ENCODE results near the gene KCNH1.

KCNH1 gene

DNA sequence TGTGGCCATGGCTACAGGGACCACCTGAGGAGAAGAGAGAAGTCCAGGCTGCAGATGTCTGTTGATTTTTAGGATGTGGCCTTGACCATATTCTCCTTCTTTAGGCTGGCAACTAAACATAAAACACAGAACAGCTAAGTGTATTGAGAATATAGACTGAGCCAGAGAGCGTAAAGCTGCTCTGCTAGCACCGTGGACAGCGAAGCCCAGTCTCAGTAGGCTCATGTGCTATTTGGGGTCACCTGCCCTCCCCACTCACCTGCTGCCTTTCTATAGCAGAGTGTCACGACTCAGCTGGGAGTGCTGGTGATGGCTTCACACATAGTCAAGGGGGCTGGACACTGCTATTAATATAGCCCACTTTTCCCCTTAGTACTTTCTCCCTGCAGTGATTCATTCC lies 278.5 kb downstream of the KCNH1 start:
- no peak for DNase-seq

- DNase-seq, result no peak
Observed at GRCh38 chr1:210853276-210853675, 280.7 kb downstream of the KCNH1 start.

GRCh38 chr1:210850556-210850955 lies 283.4 kb downstream of the KCNH1 start:
- DNase-seq, result no peak

DNA sequence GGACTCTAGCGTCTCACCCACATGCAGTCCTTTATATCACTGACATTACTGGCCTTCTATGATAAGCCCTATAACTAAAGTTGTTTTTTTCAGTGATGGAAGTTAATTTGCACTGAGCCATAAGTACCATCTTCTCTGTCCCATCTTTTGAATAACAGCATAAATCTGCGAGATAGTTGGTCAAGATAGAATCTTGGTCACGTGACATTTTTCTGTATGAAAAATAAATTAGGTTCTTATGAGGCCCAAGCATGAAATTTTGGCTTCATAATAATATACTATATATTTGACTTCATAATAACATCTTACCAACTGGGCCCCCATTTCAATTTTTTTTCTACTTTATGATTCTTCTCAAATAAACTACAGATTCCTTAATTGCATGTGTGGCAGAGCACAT lies 285.5 kb downstream of the KCNH1 start:
- no peak for DNase-seq

- DNase-seq, result no peak
Observed at GRCh38 chr1:210841926-210842625, 291.9 kb downstream of the KCNH1 start.

DNA sequence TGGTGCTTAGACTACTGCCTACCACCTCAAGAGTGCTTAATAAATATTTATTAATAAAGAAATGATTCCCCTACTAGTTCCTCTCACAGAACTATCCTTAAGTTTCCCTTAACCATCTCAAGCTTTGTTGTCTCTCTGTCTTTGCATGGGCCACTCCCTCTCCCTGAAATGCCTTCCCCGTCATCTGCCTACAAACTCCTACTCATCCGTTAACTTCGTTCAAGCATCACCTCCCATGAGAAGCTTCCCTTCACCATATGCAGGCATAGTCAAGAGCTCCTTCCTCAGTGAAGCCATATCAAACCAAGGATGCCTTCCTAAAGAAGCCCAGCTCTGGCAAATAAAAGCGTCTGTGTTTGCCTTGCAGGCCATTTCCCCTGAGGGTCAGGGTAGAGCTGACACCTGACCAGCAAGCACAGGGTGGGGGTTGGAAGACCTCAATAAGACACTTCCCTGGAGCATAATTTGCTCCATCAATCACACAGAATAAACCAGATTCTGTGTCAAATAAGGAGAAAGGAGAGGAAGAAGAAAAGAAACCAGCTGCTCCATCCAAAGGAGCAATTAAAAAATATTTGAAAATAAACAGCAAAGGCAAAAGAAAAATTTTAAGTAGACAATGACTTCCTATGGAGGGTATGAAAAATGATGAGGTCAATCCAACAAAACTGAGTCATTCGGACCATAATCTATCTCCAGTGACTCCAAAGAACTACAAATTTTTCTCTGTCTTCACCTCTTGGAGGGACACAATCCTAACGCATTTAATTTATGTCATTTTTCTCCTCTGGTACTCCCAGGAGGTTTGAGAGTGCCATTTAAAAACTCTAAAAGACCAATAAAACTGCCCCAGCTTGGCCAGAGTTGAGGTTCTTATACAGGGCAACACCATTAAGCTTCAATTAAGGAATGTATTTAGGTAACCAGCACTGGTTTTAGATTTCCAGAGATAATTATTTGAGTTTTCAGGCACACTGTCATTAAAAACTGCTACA lies 303.6 kb downstream of the KCNH1 start:
- no peak for DNase-seq

DNA sequence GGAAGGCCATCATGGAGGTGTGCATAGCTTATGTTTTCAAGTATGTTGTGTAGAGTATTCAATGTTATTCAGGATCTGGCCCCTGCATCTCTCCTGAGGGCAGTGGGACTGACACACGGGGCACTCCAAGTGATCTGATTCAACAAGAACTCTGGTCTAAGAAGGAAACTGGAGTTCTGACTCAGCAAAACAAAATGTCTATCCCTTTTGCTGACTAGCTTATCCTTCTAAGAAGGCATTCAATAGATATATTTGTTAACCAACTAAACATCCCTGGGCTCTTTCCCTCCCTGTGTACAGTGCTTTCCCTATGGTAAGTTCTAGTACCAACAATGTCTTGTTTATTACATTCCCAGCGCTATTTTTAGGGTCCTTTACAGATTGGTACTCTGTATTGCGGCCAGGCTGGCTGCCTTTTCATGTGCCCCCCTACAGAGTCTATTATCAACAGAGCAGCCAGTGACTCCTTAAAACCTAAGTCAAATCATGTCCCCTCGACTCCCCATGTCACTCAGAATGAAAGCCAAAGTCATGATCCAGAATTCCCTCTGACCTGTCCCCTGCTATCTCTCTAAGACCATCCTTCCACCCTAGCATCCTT lies 304.9 kb downstream of the KCNH1 start:
- no peak for DNase-seq

- no peak for DNase-seq
Observed at GRCh38 chr1:210827481-210827880, 306.5 kb downstream of the KCNH1 start.

GRCh38 chr1:210826686-210827085 lies 307.3 kb downstream of the KCNH1 start:
- DNase-seq, result no peak

DNA sequence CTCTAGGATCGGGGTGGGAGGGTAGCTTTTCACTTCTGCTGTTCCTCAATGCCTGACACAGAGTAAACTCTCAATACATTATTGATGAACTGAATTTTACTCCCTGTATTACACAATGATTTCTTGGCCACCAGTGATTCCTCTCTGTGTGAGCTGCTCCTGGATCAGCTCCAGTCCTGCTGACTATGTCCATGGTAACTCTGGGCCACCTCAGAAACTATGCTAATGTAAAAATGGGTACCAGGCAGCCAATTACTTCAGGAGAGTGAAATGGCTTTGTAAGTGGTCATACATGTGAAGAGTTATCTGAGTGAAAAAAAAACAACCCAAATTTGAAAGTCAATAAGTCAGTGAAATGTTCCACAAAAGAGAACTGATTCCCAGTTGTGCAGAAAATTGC lies 311.0 kb downstream of the KCNH1 start:
- no peak for DNase-seq

DNA sequence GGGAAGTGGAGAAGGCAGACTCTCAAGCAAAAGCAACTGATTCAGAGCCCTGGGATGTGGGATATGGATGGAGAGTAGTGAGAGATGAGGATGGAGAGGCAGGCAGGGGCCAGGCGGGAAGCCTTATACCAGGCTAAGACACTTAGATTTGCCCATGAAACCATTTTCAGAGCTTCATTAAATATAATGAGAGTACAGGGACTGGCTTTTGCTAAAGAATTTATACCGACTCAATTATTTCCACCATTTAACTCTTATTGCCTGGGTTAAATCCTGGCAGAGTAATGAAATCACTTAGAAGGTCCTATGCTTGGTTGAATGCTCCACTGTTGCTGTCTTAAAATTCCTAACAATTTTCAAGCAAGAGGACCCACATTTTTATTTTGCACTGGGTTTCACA lies 311.7 kb downstream of the KCNH1 start:
- no peak for DNase-seq

DNA sequence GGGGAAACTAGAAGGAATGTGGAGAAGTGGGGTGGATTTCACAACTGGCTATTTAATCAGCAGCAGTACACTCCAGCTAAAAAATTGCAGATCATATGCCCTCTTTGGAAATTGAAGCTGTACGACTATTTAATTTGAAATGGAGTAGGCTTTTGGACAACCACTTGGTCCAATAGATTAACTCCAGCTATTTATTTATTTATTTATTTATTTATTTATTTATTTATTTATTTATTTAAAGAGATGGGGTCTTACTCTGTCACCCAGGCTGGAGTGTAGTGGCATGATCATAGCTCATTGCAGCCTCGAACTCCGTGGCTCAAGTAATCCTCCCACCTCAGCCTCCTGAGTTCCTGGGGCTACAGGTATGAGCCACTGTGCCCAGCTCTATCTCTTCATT lies 312.3 kb downstream of the KCNH1 start:
- DNase-seq, result no peak

- DNase-seq, result no peak
Observed at GRCh38 chr1:210819266-210819665, 314.7 kb downstream of the KCNH1 start.

DNA sequence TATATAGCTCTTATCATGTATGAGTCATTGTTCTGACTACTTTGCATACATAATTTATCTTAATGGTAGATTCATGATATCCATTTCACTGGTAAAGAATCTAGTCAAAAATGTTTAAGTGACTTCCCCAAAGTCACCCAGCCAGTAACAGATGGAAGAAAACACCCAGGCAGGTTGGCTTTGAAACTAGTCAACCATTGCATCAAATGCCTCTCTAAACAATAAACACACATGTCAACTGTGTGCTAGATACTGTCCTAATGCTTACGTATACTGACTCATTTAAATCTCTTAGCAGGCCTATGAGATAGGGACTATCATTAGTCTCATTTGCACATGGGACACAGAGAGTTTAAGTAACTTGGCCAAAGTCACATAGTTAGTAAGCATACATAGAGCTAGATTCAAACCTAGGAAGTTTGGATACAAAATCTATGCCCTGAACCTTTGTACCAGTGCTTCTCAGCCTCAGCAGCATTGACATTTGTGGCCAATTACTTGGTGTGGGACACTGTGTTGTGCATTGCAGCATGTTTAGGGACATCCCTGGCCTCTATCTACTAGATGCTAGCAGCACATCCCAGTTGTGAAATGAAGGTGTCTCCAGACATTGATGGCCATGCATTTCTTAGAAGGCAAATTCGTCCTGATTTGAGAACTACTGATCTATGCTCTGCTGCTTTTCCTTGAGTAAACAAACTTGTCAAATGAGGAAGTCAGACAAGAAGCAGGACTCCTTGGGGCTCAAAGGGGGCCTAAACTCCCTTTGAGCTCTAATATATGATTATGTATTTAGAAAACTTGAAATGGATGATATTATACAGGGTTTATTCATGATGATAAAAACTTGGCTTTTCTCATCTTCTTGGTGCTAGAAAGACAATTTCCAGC lies 316.3 kb downstream of the KCNH1 start:
- DNase-seq, result no peak

DNA sequence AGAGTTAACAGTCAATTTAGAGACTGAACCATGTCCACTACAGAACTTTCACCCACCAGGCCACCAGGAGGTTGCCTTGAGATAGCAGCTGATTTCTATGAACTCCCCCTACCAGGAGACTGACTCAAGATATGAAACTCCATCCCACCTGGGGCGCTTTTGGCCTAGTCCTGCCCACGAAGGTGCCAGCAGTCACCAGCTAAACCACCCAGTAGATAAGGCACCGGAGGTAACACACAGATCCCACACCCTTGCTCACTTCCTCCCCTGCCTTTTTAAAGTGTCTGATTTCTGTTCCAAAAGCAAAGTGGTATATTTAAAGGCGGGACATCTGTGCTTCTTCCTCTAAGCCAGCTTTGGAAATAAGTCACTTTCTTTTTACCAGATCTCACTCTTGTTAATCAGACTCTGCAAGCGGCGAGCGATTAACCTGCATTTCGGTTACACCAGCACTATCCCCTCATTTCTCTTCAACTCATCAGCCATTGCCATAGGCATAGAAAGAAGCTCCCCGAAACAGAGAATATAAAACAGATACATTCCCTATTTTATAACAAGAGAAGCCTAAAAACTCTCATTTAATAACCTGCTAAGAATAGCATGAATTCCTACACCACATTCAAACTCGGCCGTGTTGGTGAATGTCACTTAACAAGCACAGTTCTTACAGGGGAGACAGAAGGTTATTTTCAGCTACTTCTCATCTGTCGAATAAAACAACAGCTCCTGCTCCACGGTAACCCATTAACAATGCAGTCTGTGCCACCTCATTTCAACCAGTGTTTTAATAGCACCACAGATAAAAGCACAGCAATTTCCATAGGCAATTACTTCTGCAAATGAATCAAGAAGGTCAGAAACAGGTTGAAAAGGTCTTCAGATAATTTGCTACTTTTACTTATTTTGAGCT lies 318.1 kb downstream of the KCNH1 start:
- DNase-seq, result no peak

GRCh38 chr1:210814382-210815123 lies 319.4 kb downstream of the KCNH1 start:
- DNase-seq, result no peak

DNA sequence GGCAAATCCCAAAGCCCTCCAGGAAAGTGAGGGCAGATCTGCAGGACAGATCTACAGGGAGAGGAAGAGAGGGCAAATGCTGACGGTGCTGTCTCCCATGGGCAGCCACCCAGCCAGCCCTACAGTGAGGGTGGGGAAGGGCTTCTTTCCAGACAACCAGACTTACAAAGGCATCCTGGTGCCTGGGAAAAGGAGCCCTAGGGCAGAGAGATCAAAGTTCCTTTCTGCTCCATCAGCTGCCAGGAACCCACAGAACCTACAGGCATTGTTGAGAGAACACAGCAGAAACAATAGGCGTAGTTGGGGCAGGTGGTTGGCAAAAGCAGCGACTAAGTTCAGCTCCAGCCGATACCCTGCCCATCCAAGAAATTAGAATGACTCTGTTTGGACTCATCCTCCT lies 332.4 kb downstream of the KCNH1 start:
- DNase-seq, result no peak

GRCh38 chr1:210800756-210801155 lies 333.2 kb downstream of the KCNH1 start:
- no peak for DNase-seq

DNA sequence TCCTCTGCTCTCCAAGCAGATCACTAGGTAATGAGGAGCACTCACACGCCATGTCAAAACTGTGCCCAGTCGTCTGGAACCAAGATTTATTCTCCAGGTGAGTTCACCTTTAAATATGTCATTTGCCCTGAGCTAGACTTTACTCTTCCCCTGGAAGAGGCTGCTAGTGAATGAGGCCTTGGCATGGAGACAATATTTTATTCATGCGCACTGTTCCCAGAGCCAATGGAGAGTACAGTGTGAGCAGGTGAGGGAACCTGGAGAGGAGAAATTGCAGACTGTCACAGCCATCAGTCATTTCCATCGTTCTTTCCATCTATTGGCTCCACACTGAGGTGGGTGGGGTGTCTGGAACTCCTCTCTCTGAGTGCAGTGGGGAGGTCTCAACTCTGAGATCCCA lies 333.6 kb downstream of the KCNH1 start:
- DNase-seq, result no peak

DNA sequence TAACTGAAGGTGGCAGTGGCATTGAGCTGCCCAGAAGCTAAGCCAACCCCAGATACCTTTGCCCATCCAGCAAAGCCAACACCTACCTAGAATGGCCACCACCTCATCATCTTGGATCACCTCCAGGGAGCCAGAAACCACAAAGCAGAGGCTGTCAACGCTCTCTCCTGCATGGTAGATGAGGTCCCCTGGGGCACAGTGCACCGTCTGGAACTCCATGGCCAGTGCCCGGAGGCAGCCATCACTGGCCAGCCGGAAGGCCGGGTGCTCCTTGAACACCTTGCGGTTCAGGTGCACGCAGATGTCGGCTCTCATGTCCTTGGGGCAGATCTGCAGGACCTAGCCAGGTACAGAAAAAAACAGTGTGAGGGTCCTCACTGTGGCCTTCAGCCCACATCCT lies 336.5 kb downstream of the KCNH1 start:
- no peak for DNase-seq

DNA sequence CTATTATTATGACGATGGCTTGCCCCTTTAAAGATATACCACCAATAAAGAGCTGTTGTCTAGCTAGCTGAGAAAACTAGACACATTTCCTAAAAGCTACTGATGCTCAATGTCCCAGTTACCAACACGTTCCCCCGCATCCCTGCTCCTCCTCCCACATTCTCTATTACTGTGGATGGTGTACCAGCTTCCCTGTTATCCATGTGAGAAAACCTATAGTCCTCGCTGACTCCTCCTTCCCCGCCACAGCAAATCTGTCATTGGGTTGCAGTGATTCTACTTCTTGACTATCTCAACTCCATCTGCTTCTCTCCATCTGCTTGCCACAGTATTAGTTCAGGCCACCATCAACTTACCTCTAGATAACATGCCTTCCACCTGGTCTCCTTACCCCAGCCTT lies 337.5 kb downstream of the KCNH1 start:
- no peak for DNase-seq

Data from left hindlimb (tissue), 1 donor.